ENCODE measurements around the gene TROAP. TPM values are rescaled to one million over a fixed set of nuclear protein-coding genes. Genes with fewer than 3 reads are reported as not detected.
"Not testable (repeated sequence)": the region's sequence is repeated elsewhere in the genome, so short reads cannot be mapped to it uniquely, and the experiment has no call there.

The TROAP gene
- total RNA-seq, 1 donor from 2014 or later: not detected

DNA sequence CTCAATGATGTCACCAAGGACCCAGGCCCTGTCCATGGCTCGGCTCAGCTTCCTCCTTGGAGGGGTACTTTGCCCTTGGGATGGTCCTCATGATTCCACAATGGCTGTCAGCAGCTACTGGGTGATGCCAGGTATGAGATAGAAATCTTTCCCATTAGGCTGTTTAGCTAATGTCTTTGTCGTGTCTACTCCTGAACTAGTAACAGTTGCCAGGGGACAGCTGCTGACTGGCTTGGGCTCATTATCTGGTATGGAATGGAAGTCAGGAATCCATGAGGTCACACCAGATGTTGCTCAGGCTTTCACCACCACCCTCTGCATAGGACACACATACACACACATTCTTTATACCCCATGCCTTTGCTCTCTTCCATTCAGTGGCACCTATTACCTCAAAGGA, 18.9 kb upstream of the TROAP start:
- Histone ChIP-seq H3K27ac (no peak overlapping the region), H3K27me3 (no peaks in the 10 kb centered on the region), H3K4me1 (no peaks in the 10 kb centered on the region), H3K4me3 (no peak overlapping the region), H3K9me3 (no peaks in the 10 kb centered on the region), H3K36me3 (no peaks in the 10 kb centered on the region)
- intact Hi-C loops (cut with DNase I): no loop called here
- no peak for DNase-seq (ENCODE audit: low spot score in 2 of 2)
- TF ChIP-seq, protein P1, sequence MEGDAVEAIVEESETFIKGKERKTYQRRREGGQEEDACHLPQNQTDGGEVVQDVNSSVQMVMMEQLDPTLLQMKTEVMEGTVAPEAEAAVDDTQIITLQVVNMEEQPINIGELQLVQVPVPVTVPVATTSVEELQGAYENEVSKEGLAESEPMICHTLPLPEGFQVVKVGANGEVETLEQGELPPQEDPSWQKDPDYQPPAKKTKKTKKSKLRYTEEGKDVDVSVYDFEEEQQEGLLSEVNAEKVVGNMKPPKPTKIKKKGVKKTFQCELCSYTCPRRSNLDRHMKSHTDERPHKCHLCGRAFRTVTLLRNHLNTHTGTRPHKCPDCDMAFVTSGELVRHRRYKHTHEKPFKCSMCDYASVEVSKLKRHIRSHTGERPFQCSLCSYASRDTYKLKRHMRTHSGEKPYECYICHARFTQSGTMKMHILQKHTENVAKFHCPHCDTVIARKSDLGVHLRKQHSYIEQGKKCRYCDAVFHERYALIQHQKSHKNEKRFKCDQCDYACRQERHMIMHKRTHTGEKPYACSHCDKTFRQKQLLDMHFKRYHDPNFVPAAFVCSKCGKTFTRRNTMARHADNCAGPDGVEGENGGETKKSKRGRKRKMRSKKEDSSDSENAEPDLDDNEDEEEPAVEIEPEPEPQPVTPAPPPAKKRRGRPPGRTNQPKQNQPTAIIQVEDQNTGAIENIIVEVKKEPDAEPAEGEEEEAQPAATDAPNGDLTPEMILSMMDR (IDR thresholded peaks at IDR 0.05): no peak

DNA sequence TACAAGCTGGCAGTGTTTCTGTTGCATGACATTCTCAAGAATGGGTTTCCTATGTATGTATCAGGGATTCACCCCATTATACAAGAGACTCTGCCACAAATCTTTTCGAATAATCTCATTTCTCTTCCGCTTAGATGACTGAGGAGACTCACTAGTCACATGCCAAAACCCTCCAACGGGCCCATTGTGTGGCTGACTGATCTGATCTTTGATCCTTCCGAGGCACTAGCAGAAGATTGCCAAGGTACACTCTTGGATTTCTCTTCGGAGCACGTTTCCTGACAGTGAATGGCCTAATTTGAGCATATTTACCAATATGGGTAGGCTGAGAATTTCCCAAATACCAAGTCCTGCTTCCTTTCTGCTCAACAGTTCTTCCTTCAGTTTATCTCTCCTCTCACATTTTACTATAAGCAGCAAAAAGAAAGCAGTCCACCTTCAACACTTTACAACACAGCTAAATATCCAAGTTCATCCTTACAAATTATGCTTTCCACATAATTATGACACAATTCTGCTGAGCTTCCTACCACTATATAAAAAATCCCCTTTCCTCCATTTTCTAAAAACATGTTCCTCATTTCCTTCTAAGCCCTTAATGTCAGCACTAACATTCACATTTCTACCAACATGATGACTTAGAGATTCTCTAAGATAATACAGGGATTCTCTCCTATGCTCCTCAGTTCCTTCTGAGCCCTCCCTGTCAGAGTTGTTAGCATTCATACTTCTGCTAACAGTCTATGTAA, 17.1 kb upstream of the TROAP start:
- H3K9me3 ChIP-seq: no peaks in the 10 kb centered on the region
- H3K36me3 ChIP-seq: no peaks in the 10 kb centered on the region
- no peak for DNase-seq (ENCODE audit: low spot score in 2 of 2)
- no peaks in the 10 kb centered on the region for H3K27me3 ChIP-seq
- H3K4me3 ChIP-seq: no peak overlapping the region
- intact Hi-C loops (cut with DNase I): no loop called here
- TF ChIP-seq, protein P1 (IDR thresholded peaks at IDR 0.05): no peak
- H3K27ac ChIP-seq: no peak overlapping the region
- H3K4me1 ChIP-seq: no peaks in the 10 kb centered on the region

DNA sequence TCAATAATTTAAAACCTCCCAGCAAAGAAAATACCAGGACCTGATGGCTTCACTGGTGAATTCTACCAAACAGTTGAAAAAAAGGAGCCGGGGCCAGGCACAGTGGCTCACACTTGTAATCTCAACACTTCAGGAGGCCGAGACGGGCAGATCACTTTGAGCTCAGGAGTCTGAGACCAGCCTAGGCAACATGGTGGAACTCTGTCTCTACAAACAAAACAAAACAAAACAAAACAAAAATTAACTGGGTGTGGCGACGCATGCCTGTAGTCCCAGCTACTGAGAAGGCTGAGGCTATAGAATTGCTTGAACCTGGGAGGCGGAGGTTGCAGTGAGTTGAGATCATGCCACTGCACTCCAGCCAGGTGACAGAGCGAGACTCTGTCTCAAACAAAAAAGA, 13.7 kb upstream of the TROAP start:
- no peaks in the 10 kb centered on the region for H3K9me3 ChIP-seq
- no peaks in the 10 kb centered on the region for H3K4me1 ChIP-seq
- H3K4me3 ChIP-seq: no peak overlapping the region
- no peaks in the 10 kb centered on the region for H3K36me3 ChIP-seq
- TF ChIP-seq, protein P1 (IDR thresholded peaks at IDR 0.05): no peak
- no peak overlapping the region for H3K27ac ChIP-seq
- no peaks in the 10 kb centered on the region for H3K27me3 ChIP-seq
- intact Hi-C loops (cut with DNase I): no loop called here
- no peak for DNase-seq (ENCODE audit: low spot score in 2 of 2)

DNA sequence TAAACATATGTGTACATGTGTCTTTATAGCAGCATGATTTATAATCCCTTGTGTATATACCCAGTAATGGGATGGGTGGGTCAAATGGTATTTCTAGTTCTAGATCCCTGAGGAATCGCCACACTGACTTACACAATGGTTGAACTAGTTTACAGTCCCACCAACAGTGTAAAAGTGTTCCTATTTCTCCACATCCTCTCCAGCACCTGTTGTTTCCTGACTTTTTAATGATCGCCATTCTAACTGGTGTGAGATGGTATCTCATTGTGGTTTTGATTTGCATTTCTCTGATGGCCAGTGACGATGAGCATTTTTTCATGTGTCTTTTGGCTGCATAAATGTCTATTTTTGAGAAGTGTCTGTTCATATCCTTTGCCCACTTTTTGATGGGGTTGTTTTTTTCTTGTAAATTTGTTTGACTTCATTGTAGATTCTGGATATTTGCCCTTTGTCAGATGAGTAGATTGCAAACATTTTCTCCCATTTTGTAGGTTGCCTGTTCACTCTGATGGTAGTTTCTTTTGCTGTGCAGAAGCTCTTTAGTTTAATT, 12.5 kb upstream of the TROAP start:
- H3K36me3 ChIP-seq; intact Hi-C loops (cut with DNase I): not testable (repeated sequence)

DNA sequence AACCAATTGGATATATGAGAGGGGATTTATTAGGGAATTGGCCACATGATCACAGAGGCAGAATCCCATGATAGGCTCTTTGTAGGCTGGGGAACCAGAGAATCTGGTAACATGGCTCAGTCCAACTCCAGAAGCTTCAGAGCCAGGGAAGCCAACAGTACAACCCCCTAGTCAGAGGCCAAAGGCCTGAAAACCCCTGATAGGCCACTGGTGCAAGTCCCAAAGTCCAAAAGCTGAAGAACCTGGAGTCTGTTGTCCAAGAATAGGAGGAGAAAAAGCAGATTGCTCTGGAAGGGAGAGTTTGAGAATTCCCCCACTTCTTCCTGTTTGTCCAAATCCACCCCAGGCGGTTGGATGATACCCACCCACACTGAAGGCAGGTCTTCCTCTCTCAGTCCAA, 8.2 kb upstream of the TROAP start:
- no peak overlapping the region for H3K27ac ChIP-seq
- H3K36me3 ChIP-seq: no peaks in the 10 kb centered on the region
- no peak for DNase-seq (ENCODE audit: low spot score in 2 of 2)
- H3K4me1 ChIP-seq: no peaks in the 10 kb centered on the region
- H3K27me3 ChIP-seq: no peaks in the 10 kb centered on the region
- H3K9me3 ChIP-seq: no peaks in the 10 kb centered on the region
- H3K4me3 ChIP-seq: no peak overlapping the region
- TF ChIP-seq, protein P1 (IDR thresholded peaks at IDR 0.05): no peak
- intact Hi-C loops (cut with DNase I): no loop called here

More for the DNA sequence above, 12.5 kb upstream of the TROAP start:
- H3K4me3 ChIP-seq; H3K9me3 ChIP-seq; DNase-seq (ENCODE audit: low spot score in 2 of 2); H3K4me1 ChIP-seq; H3K27me3 ChIP-seq; H3K27ac ChIP-seq: not testable (repeated sequence)

DNA sequence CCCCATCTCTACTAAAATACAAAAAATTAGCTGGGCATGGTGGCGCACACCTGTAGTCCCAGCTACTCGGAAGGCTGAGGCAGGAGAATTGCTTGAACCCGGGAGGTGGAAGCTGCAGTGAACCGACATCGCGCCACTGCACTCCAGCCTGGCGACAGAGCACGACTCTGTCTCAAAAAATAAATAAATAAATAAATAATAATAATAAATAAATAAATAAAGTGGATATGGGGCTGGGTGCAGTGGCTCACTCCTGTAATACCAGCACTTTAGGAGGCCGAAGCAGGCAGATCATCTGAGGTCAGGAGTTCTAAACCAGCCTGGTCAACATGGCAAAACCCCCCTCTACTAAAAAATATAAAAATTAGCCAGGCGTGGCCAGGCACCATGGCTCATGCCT, 5.9 kb upstream of the TROAP start:
- H3K4me3 ChIP-seq; H3K9me3 ChIP-seq; intact Hi-C loops (cut with DNase I); H3K36me3 ChIP-seq; H3K4me1 ChIP-seq; DNase-seq (ENCODE audit: low spot score in 2 of 2); H3K27me3 ChIP-seq; H3K27ac ChIP-seq: not testable (repeated sequence)

DNA sequence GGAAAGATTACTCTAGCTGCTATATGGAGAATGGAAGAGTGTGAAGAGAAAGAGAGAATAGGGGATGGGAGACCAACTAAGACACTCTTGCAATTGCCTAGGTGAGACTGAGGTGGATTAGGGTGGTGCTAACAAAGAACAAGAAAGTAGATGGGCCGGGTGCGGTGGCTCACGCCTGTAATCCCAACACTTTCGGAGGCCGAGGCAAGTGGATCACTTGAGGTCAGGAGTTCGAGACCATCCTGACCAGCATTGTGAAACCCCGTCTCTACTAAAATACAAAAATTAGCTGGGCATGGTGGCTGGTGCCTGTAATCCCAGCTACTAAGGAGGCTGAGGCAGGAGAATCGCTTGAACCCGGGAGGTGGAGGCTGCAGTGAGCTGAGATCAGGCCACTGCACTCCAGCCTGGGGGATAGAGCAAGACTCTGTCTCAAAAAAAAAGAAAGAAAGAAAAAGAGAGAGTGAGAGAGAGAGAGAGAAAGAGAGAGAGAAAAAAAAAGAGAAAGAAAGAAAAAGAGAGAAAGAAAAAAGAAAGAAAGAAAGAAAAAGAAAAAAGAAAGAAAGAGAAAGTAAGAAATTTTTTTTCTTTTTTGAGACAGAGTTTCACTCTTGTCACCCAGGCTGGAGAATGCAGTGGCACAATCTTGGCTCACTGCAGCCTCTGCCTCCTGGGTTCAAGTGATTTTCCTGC, 2.5 kb upstream of the TROAP start:
- DNase-seq (ENCODE audit: low spot score in 2 of 2); H3K27me3 ChIP-seq; intact Hi-C loops (cut with DNase I): not testable (repeated sequence)

More for the DNA sequence above, 2.5 kb upstream of the TROAP start:
- not testable (repeated sequence) for H3K27ac ChIP-seq, H3K9me3 ChIP-seq, H3K4me3 ChIP-seq, H3K36me3 ChIP-seq, H3K4me1 ChIP-seq

Data from ascending aorta (tissue), 2 donors.